Superior temporal gyrus (tissue), 1 donor: ENCODE measurements around the gene AKAP11.

Source experiments
- DNase-seq: peaks from one replicate; pipeline ENCODE4 v3.0.0-alpha.2; 2016; ENCODE audit errors: extremely low spot score

The AKAP11 gene

DNA sequence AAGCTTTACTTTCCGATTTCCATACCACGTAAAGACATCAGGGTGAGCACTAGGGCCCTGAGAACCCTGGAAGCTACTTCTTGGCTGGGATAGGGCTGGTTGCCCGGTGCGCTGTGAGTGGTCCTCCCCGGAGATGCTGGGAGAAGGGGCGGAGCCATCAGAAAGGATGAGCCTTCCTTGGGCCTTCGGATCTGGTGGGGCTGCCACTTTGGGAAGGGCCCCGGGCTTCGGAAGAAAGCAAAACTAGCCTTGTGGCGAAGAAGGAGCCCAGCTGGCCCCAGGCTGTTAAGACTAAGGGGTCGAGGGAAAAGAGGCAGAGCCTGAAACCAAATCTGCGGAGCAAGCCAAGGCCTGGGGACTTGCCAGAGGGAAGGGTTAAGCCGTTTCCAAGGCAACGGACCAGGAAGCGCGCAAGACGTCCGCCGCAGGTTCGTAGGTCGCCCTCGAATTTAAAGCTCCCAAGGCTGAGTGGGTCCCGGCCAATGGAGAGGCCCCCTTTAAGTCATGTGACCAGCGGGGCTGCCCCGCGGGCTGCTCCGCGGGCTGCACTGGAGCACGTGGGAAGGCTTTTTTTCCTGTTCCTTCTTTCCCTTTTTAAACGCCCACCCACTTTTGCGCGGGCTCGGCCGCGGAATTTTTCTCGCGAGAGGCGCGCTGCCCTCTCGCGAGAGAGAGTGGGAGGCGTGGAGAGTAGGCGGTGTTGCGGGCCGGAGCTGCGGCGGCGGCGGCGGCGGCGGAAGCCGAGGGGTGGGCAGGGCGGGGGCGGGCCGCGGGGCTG is 426 bp upstream of the AKAP11 start:
- DNase-seq, result peak; percentile 99

DNA sequence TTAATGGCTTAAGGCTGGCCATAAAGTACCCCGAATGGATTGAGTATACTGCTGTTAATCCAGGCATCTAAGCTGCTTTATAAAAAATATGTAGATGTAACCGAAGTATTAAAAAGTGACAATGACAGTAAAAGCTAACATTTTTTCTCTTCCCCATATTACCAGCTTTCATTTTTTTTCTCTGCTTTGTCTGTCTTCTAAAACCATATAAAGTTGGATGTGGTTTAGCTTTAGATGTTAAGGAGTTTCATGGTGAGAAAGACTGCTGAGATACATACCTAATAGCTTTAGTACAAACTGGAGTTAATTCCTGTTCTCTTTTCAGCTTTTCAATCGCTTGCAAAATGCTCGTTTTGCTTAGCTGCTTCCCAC is 838 bp downstream of the AKAP11 start:
- DNase-seq, result no peak

DNA sequence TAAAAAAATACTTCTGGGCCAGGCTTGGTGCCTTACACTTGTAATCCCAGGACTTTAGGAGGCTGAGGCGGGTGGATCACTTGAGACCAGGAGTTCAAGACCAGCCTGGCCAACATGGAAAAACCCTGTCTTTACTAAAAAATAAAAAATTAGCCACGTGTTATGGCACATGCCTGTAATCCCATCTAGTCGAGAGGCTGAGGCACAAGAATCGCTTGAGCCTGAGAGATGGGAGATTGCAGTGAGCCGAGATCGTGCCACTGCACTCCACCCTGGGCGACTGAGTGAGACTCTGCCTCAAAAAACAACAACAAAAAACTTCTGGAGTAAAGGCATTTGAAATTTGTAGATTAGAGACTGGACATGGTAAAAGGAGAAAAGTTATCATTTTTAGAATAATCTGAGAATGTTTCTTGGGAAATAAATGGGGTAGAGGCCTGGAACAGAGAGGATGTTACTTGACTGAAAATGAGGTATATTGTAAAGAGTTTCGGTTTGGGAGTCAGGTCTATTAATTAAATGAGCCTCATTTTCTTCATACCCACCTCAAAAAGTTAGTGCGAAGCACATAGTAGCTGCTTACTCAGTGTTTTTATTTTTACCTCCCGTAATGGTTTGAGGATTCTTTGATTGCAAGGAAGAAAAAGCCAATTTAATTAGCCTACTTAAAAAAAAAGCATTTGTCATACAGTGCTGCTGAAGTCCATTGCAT is 2.6 kb downstream of the AKAP11 start:
- DNase-seq, result no peak

DNA sequence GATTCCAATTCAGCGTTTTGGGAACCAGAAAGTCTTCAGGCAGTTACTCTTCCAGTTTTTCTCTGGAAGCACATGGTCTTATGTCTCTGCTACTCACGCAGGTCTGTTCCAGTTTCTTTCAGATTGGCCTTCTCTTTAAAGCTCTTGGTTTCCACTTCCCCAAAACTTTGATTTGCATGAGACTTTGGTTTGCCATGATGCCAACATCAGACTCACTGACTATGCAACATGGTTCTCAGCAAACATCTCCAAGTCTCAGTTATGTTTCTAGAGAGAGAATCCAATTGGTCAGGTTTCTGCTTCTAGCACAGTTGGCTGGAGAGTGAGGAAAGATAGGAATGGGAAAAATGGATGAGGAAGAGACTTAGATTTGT is 3.1 kb downstream of the AKAP11 start:
- DNase-seq, result no peak

DNA sequence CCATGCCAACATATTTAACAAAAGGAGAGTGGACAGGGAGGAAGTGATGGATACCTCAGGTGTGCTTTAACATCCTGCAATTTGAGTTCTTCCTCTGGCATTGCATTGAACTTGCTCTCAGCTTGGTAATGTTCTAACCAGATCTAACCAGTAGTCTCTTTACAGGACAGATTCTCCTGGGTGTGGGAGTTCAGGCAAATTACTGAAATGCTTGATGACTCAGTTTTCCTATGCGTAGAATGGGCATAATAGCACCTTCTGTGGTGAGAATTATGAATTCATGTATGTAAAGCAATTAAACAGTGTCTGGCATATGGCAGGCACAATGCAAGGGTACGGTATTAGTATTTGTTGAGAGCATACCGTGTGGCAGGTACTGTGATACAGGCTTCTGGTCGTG is 3.6 kb downstream of the AKAP11 start:
- no peak for DNase-seq

DNA sequence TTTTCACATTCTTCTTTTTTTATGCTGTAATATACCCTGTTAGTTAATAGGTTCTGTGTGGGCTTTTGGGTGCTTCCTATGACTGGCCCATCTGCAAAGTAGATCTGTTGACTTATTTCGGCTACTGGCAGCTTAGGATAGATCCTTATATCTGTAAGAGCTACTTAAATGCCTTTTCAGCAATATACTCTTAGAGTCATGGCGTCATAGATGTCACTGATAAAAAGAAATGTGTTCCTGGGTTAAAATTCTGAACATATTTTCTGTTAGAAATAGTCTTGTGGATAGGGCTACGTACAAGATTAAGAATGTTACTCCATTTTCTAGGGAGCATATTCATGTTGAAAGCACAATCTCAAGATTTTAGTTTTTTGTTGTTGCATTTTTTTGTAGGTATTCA is 4.7 kb downstream of the AKAP11 start:
- DNase-seq, result no peak

DNA sequence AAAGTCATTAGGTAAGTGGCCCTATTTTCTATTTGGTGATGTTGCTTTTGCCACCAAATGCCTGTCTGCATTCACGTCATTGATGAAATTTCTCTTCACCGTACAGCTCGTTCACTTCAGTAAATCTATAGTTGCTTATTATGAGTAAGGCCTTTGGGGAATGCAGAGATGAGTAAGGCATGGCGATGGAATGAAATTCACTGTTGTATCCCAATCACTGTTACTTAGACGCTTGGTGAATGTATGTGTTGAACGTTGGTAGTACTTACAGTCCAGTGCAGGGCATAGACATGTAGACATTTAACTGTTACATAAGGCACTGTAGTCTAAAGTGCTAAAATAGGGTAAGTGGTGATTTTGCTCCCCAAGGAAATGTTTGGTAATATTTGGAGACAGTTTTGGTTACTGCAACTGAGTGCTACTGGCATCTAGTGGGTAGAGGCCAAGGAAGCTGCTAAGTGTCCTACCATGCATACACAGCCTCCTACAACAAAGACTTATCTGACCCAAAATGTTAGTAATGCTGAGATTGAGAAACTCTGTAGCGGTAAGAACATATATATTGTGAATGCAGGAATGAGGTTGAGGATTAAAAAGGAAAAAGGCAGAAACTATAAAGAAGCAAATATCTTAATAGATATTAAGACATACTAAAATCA is 5.8 kb downstream of the AKAP11 start:
- DNase-seq, result no peak

DNA sequence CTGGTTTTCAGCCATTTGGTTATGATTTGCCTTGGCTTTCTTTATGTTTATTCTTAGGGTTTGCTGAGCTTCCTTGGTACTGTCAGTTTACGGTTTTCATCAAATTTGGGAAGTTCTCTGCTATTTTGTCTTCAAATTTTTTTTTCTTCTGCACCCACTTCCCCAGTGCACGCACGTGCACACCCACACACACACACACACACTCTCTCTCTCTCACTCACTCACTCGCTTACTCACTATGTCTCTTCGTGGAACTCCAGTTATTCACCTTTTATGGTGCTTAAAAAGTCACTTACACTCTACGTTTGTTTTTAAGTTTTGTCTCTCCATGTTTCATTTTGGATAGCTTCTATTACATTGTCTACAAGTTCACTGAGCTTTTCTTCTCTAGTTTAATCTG is 7.1 kb downstream of the AKAP11 start:
- DNase-seq, result no peak

DNA sequence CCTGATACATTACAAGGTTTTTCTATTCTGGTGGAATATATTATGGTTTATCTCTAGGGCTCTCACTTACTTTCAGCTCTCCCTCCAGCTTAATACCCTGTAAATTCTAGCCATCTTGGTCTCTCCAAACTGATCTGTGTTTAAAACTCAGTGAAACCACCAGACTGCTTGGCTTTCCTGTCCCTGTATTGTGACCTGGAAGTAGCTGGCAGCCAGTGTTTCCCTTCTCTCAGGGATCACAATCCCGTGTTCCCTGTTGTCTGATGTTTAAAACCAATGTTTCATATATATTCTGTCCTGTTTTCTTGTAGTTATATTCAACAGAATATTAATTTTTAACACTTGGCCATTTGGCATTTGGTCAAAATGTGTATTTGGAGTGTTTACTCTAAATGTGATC is 8.0 kb downstream of the AKAP11 start:
- no peak for DNase-seq

DNA sequence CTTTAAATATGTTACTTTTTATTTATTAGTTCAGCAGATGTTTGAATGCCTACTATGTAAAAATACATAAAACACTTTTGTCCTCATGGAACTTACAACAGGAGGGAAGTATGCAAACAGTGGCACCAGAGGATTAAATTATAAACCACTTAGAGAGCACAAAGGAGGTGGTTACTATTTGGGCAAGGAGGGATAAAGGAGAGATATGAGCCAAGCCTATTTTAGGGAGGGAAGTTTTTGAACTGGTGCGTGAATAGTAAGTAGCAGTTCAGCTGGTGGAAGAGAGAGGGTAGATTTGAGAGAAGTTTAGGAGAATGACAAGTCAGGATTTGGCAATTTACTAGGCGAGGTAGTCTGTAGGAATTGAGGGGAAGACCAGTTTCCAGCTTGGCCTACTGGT is 8.6 kb downstream of the AKAP11 start:
- DNase-seq, result no peak

DNA sequence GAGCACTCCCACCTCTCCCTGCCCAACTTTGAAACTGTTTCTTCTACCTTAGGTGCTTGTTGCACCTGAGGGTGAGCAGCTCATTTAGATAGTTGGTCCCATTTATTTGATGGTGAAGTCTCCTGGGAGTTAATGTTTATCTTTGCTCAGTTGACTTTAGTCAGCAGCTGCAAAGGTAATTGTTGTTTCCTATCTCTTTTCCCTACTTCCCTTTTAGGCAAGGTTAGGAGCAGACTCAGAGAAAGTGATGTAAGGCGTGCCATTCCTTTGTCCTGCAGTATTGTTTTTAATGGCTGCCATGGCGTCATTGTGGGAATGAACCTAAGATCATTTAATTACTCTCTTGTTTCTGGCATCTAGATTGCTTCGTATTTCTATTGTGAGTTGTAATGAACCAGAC is 11.6 kb downstream of the AKAP11 start:
- no peak for DNase-seq

DNA sequence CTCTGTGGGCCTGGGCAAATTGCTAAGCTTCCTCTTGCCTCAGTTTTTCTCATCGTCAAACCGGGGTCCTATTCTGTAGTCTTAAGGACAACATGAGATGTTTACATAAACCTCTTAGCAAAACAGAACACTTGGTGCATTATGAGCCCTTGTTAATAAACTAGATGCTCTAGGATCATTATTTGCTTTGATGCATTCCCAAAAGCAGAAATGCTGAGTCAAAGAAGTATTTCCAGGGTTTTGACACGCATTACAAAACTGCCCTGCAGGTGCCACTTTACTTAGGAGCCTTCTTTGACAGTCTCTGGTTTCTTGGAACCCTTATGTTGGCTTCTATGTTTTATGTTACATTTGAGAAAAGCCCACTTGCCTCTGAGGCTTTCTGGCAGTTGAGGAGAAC is 12.1 kb downstream of the AKAP11 start:
- DNase-seq, result no peak

DNA sequence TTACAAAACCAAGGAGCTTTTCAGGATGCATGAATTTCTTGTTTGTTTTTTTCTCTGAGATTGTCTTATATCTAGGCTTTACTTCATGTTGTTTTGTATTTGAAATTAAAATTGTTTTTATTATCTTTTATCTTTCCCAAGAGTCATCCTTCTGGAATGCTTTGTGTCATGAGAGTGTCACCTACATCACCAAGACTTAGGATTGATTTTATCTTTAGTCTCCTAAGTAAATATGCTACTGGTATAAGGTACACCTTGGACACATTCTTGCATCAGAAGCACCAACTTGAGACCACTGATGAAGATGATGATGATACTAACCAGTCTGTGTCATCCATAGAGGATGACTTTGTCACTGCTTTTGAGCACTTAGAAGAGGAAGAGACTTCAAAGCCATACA is 26.4 kb downstream of the AKAP11 start:
- DNase-seq, result no peak

DNA sequence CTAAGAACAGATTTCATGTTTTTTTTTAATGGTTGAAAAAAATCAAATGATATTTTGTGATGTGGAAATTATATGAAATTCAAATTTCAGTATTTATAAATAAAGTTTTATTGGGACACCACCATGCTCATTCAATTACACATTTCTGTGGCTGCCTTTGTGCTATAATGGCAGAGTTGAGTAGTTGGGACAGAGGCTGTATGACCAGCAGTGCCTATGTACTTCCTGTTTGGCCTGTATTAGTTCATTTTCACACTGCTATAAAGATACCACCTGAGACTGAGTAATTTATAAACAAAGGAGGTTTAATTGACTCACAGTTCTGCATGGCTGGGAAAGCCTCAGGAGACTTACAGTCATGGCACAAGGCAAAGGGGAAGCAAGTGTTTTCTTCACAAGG is 33.6 kb downstream of the AKAP11 start:
- no peak for DNase-seq

DNA sequence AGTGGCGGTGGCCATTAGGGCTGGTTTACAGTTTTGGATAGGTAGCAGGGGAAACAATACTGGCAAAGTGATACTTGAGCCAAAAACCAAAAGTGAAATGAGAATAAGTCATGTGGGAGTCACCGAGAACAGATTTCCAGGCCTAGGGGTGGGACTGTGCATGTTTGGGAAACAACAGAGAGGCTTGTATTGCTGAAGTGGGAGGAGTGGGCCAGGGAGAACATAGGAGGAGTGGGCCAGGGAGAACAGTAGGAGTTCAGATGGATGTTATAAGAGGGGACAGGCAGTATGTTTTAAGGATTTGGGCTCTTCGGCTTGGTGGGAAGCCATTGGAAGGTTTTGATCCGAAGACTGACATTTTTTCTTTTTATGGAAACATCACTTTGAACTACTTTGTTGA is 35.5 kb downstream of the AKAP11 start:
- no peak for DNase-seq

DNA sequence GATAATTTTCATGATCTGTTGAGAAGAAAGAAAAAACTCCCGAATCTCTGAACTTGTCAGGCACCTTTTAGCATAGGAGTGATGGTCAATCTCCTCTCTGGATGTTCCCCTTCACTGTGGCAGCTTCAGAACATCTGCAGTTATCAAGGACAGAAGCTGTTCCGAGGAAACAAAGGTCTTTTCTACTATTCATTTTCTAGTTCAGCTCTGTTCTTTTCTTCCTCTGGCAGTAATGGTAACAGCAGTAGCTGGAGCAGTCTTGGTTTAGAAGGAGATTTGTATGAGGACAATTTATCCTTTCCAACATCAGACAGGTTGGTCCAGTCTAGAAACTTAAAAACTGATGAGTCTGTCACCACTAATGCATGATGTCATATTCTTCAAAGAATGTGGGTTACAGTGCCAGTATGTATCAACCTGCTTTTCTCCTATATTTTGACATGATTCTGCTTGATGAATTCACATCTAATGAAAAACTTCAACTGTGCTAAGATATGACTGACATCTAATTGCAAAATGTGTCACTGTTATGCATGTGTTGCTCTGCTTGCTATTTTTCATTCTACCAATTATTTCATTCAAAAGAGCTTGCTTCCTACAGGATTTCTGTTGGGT is 41.0 kb downstream of the AKAP11 start:
- DNase-seq, result peak; percentile 53

DNA sequence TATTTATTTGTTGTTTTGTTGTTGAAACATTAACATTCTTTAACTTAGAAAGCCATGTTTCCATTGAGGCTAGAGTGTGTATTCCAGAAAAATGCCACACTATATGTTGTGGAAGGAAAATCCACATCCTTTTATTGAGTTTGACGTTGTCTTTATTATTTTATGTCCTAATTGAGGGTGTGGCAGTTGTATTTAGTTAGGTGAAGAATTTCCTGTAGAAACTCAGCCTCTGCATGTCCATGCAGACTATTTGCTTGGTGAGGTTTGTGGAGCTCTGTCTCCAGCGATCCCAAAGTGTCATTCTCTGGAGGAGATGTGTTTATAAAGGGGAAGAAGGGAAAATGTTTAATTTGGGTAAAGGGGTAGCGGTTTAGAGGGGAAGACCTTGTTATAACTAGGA is 46.6 kb downstream of the AKAP11 start:
- no peak for DNase-seq

DNA sequence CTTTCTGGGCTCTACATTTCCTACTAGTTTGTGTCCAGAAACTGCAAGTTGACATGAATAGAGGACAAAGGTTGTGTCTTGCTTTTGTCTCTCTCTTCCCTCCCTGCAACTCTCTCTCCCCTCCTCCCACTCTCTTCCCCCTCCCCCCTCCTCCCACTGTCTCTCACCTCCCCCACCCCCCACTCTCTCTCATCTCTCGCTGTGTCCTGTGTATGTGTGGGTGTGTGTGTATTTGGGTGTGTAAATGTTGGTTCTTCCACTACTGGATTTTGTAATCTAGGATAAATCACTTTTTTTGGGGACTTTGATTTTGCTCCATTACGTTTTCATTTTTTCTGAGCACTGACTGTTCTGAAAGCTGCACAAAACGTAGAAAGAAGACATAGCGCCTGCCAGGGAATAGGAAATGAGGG is 48.4 kb downstream of the AKAP11 start:
- DNase-seq, result no peak

DNA sequence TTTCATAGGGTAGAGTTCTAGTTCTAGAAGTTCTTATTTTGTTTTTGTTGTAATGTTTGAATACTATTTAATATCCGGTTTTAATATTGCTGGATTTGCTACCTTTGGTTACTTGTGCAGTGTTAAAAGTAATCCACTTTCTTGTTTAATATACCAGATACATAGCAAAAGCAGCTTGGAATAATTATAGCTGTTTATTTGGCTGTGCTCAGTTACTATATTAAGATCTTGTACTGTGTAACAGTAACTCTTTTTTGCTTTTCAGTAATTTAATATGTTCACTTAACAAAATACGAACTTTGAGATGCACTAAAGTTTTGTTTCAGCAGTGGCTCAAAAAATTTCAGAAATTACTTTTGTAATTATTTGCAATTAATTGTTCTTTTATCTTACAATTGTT is 50.9 kb downstream of the AKAP11 start:
- DNase-seq, result no peak

DNA sequence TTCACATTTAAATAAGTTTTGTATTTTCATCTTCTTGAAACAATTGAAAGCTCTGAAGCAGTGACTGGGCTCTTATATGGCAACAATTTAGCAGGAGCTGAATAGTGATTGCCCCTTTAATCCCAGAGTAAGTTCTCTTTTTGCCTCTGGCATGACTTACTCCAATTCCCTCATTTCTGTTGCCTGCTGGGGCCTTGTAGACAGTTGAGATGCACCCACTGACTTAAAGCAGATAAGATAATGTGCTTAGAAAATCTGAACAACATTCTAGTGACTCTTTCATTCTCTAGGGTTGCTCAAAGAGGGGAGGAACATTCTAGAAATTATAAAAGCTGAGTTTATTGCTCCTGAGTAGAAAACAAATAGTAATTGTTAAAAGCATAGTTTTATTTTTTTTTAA is 52.8 kb downstream of the AKAP11 start:
- no peak for DNase-seq

DNA sequence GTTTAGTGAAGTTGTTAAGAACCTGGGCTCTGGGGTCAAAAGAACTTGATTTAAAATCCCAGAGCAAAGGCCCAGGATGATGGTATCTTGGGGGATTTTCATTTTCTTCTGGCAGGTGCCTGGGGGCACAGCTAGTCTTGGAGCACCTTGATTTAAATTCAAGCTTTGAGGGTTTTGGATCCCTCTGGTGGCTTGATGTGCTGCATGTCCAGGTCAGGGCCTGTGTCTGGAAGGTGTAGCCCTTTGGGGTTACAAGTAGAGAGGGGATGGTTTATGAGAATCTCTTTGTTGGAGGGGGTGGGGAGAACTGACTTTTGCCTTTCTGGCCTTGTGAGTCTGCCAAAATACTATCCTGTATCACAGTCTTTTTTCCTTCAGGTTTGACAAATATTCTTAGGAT is 55.8 kb downstream of the AKAP11 start:
- no peak for DNase-seq

DNA sequence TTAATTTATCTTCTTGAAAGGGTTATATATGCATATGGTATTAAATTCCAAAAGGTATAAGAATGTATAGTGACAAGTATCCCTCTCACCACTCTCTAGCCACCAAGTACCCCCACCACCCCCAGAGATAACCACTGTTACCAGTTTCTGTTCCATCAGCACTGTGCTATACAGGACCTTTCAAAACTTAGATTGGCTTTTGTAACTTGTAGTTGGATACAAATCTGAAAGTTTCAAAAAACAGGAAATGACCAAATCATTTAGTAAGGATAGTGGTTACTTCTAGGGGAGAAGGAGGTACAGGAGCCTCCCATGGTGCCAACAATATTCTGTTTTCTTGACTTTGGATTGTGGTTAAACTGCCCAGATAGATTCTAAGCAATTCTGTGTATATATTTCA is 56.7 kb downstream of the AKAP11 start:
- DNase-seq, result no peak

DNA sequence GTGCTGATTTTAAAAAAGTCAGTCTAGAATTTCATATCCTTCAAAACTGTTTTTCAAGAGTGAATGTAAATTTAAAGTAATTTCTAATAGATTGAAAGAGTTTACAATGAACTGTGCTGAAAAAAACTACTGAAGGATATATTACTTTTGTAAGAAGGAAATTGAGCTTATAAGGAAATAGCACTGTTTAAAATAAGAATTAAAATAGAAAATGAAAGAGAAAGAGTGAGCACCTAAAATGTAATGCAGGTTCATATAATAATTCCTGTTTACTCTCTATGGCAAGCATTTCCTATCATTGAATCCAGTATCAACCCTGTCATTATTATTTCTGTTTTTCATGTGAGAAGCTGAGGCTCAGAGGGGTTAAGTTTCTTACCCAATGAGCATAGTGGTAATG is 57.3 kb downstream of the AKAP11 start:
- no peak for DNase-seq
